Fibroblast of lung (primary cell): ENCODE data around the gene DHH. TPM values are rescaled to one million over a fixed set of nuclear protein-coding genes. Genes with fewer than 3 reads are reported as not detected.

Experiments used
- DNase-seq, 2 donors: peaks; one replicate each; pipeline versions ENCODE4 v3.0.0 to v3.0.0-alpha.2; 2010; ENCODE audit warnings: low read depth in 2 of 2
- H2AFZ ChIP-seq: 2 replicates; pipeline ENCODE4 v1.5.1; 2012; ENCODE audit warnings: low read length, control low read depth, inconsistent platforms
- H3K27ac ChIP-seq: 2 replicates; pipeline ENCODE4 v1.5.1; 2011; ENCODE audit warnings: low read length, control low read depth; ENCODE audit not compliant: insufficient read depth
- H3K27me3 ChIP-seq: 2 replicates; pipeline ENCODE4 v1.5.1; 2011; ENCODE audit warnings: mild to moderate bottlenecking, low read length; ENCODE audit not compliant: control insufficient read depth, insufficient read depth
- H3K36me3 ChIP-seq: 2 replicates; pipeline ENCODE4 v1.5.1; 2011; ENCODE audit warnings: low read length; ENCODE audit not compliant: control insufficient read depth, insufficient read depth
- H3K4me1 ChIP-seq: 2 replicates; pipeline ENCODE4 v1.5.1; 2011; ENCODE audit warnings: low read length; ENCODE audit not compliant: control insufficient read depth, insufficient read depth; ENCODE audit errors: extremely low read depth
- H3K4me2 ChIP-seq: 2 replicates; pipeline ENCODE4 v1.5.1; 2011; ENCODE audit warnings: low read length, control low read depth; ENCODE audit not compliant: insufficient read depth; ENCODE audit errors: extremely low read depth
- H3K4me3 ChIP-seq, 4 experiments: fragments of 200-600 bp in 1 of 4; sonication (generic) in 1 of 4; replicated peaks in 1 of 4; 2 replicates each; pipeline ENCODE4 v1.5.1; 2011 to 2016; ENCODE audit warnings: low read length in 4 of 4, low read depth in 3 of 4, mild to moderate bottlenecking in 3 of 4, control low read depth in 2 of 4, inconsistent platforms in 1 of 4, mixed read lengths in 1 of 4; ENCODE audit not compliant: insufficient read depth in 1 of 4; ENCODE audit errors: control extremely low read depth in 1 of 4
- H3K79me2 ChIP-seq: 2 replicates; pipeline ENCODE4 v1.5.1; 2012; ENCODE audit warnings: mild to moderate bottlenecking, low read length, inconsistent platforms; ENCODE audit not compliant: control insufficient read depth, insufficient read depth
- H3K9ac ChIP-seq: 2 replicates; pipeline ENCODE4 v1.5.1; 2011; ENCODE audit warnings: mild to moderate bottlenecking, low read length, control low read depth; ENCODE audit not compliant: insufficient read depth
- H3K9me3 ChIP-seq: 2 replicates; pipeline ENCODE4 v1.5.1; 2012; ENCODE audit warnings: low read depth, low read length; ENCODE audit not compliant: control insufficient read depth, insufficient read depth
- H4K20me1 ChIP-seq: 2 replicates; pipeline ENCODE4 v1.5.1; 2011; ENCODE audit warnings: low read length; ENCODE audit not compliant: control insufficient read depth, insufficient read depth; ENCODE audit errors: extremely low read depth
- EZH2 ChIP-seq: IDR thresholded peaks from 2 replicates; pipeline ENCODE4 v1.5.1; 2012; ENCODE audit warnings: low read length, control low read depth, mild to moderate bottlenecking; ENCODE audit errors: missing control alignments
- polyA plus RNA-seq, 2 donors: library from polyadenylated mRNA; depleted of rRNA in 1 of 2; stranded (reverse) in 1 of 2; unstranded in 1 of 2; fragments of >200 nt; gene quantifications; 2 replicates each; pipeline ENCODE4 v1.2.1, GENCODE V29; 2011 to 2012; ENCODE audit warnings: missing spikeins in 1 of 2
- total RNA-seq: library from RNA; depleted of rRNA; stranded (reverse); fragments of >200 nt; gene quantifications from 2 replicates; pipeline ENCODE4 v1.2.1, GENCODE V29; 2014
- TF ChIP-seq, protein P1 (sequence below), 2 donors: IDR thresholded peaks in 1 of 2; conservative IDR thresholded peaks in 1 of 2; 1 replicate in 1 of 2; 2 replicates in 1 of 2; pipeline ENCODE4 v1.5.1; 2011 to 2012; ENCODE audit warnings: low read length in 2 of 2, control low read depth in 1 of 2, inconsistent platforms in 1 of 2, low read depth in 1 of 2, mild to moderate bottlenecking in 1 of 2

DHH gene
- total and polyA plus RNA-seq, 2 donors (not counting 1 experiment from before 2014, with no cell fraction given), result under 0.01 to 0.01 TPM

GRCh38 chr12:49051777-49052438 lies 42.7 kb downstream of the DHH start:
- no peak overlapping the region for H3K4me2 ChIP-seq
- peaks cover 5% of the 10 kb centered on the region for H3K4me1 ChIP-seq
- H4K20me1 ChIP-seq, result peaks cover 6% of the 10 kb centered on the region
- H3K36me3 ChIP-seq, result peaks cover 52% of the 10 kb centered on the region
- H3K27ac ChIP-seq, result no peak overlapping the region
- H3K79me2 ChIP-seq, result peaks cover 40% of the 10 kb centered on the region
- no peak overlapping the region for H3K9ac ChIP-seq
- no peak for TF ChIP-seq EZH2
- TF ChIP-seq, protein P1, sequence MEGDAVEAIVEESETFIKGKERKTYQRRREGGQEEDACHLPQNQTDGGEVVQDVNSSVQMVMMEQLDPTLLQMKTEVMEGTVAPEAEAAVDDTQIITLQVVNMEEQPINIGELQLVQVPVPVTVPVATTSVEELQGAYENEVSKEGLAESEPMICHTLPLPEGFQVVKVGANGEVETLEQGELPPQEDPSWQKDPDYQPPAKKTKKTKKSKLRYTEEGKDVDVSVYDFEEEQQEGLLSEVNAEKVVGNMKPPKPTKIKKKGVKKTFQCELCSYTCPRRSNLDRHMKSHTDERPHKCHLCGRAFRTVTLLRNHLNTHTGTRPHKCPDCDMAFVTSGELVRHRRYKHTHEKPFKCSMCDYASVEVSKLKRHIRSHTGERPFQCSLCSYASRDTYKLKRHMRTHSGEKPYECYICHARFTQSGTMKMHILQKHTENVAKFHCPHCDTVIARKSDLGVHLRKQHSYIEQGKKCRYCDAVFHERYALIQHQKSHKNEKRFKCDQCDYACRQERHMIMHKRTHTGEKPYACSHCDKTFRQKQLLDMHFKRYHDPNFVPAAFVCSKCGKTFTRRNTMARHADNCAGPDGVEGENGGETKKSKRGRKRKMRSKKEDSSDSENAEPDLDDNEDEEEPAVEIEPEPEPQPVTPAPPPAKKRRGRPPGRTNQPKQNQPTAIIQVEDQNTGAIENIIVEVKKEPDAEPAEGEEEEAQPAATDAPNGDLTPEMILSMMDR (conservative IDR thresholded peaks at IDR 0.05 in 1 of 2, IDR thresholded peaks at IDR 0.05 in 1 of 2; ENCODE audit: low read depth in 1 of 2, low read length in 2 of 2), result no peak
- DNase-seq, result no peak
- no peaks in the 10 kb centered on the region for H3K27me3 ChIP-seq
- H3K4me3 ChIP-seq, result no peak overlapping the region
- H3K9me3 ChIP-seq, result no peaks in the 10 kb centered on the region
- H2AFZ ChIP-seq, result no peak overlapping the region

DNA sequence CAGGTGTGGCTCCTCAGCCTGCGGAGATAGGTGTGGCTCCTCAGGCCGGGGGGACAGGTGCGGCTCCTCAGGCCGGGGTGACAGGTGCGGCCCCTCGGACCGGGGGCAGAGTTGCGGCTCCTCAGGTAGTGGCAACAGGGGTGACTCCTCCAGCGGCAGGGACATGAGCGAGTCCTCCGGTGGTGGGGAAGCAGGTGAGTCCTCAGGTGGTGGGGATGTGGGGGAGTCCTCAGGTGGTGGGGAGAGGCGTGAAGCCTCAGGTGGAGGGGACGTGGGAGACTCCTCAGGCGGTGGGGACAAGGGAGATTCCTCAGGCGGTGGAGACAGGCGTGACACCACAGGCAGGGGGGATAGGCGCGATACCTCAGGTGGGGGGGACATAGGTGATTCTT lies 43.2 kb downstream of the DHH start:
- peaks cover 6% of the 10 kb centered on the region for H4K20me1 ChIP-seq
- no peak for DNase-seq

GRCh38 chr12:49050507-49051372 lies 43.9 kb downstream of the DHH start:
- H3K79me2 ChIP-seq, result peaks cover 28% of the 10 kb centered on the region
- H4K20me1 ChIP-seq, result peaks cover 6% of the 10 kb centered on the region
- peaks cover 5% of the 10 kb centered on the region for H3K4me1 ChIP-seq
- no peak overlapping the region for H3K9ac ChIP-seq
- H3K27ac ChIP-seq, result no peak overlapping the region
- H2AFZ ChIP-seq, result no peak overlapping the region
- TF ChIP-seq, protein P1 (conservative IDR thresholded peaks at IDR 0.05 in 1 of 2, IDR thresholded peaks at IDR 0.05 in 1 of 2; ENCODE audit: low read depth in 1 of 2, low read length in 2 of 2), result no peak
- TF ChIP-seq EZH2, result no peak
- no peaks in the 10 kb centered on the region for H3K27me3 ChIP-seq
- no peak for DNase-seq
- no peaks in the 10 kb centered on the region for H3K9me3 ChIP-seq
- H3K36me3 ChIP-seq, result peaks cover 60% of the 10 kb centered on the region
- H3K4me2 ChIP-seq, result no peak overlapping the region
- H3K4me3 ChIP-seq, result no peak overlapping the region

More for the DNA sequence above, 43.2 kb downstream of the DHH start:
- TF ChIP-seq, protein P1 (conservative IDR thresholded peaks at IDR 0.05 in 1 of 2, IDR thresholded peaks at IDR 0.05 in 1 of 2; ENCODE audit: low read depth in 1 of 2, low read length in 2 of 2), result no peak
- TF ChIP-seq EZH2, result no peak
- no peak overlapping the region for H3K9ac ChIP-seq
- no peak overlapping the region for H2AFZ ChIP-seq
- no peak overlapping the region for H3K4me2 ChIP-seq
- H3K36me3 ChIP-seq, result peaks cover 54% of the 10 kb centered on the region
- H3K79me2 ChIP-seq, result peaks cover 34% of the 10 kb centered on the region
- no peaks in the 10 kb centered on the region for H3K9me3 ChIP-seq
- no peak overlapping the region for H3K27ac ChIP-seq
- peaks cover 5% of the 10 kb centered on the region for H3K4me1 ChIP-seq
- H3K27me3 ChIP-seq, result no peaks in the 10 kb centered on the region
- H3K4me3 ChIP-seq, result no peak overlapping the region
